HG03575 (cell line): Measurements from ENCODE around the gene USP14.
"Not testable (repeated sequence)": the region's sequence is repeated elsewhere in the genome, so short reads cannot be mapped to it uniquely, and the experiment has no call there.

Experiments used
- ATAC-seq: cut with Tn5 transposase; IDR thresholded peaks from one replicate; pipeline ENCODE4 v1.9.1; 2021; ENCODE audit not compliant: unreplicated experiment, insufficient number of reproducible peaks, low FRiP score; ENCODE audit errors: extremely low read depth

Gene USP14

DNA sequence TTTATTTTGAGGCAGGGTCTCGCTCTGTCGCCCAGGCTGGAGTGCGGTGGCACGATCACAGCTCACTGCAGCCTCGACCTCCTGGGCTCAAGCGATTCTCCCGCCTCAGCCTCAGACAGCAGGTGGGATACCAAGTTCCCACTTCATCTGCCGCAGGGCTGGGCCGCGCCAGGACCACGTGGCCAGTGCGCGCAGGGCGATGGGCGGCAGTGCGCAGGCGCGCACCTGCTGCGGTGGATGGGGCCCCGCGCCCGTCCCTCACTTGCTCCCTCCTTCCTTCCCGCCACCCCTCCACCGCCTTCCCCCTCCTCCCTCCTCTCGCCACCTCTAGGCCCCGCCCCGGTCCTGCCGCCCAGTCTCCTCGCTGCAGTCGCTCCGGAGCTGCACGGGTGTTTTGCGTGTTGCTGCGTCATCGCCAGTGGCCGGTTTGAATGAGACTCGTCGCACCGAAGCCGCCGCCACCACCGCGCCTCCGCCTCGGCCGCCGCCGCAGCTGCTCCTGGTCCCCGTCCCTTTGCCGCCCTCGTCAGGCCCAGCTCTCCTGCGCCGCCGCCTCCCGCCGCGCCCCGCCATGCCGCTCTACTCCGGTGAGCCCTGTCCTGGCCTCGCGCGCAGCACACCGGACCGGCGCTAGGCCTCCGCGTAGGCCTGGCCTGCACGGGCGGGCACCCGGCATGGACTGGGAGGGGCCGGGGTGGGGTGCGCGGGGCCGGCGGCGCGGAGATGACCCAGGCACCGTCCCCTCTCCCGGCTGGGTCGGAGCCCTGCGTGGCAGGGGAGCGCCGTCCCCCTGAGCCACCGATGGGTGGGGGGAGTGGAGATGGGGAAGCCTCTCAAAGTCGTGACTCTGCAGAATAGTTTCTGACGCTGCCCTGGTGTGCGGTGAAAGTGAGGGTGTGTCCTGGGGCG, at the start of gene USP14:
USP14 (plus strand) TSS at position 430 of the 909 bp plus-strand sequence; CDS start at position 572, 142 bp downstream.
- ATAC-seq = peak; percentile 71

GRCh38 chr18:108665-109063, 49.7 kb upstream of the USP14 start:
- ATAC-seq = not testable (repeated sequence)

DNA sequence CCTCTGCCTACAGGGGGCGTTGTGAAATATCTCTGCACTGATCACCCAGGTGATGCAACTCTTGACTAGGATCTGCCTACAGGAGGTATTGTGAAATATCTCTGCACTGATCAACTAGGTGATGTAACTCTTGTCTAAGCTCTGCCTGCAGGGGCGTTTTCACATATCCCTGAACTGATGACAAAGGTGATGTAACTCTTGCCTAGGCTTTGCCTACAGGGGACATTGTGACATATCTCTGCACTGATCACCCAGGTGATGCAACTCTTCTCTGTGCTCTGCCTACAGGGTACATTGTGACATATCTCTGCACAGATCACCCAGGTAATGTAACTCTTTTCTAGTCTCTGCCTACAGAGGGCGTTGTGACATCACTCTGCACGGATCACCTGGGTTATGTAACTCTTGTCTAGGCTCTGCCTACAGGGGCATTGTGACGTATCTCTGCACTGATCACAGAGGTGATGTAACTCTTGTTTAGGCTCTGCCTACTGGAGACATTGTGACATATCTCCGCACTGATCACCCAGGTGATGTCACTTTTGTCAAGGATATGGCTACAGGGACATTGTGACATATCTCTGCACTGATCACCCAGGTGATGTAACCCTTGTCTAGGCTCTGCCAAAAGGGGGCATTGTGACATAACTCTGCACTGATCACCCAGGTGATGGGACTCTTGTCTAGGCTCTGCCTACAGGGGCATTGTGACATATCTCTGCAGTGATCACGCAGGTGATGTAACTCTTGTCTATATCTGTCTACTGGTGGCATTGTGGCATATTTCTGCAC, 49.0 kb upstream of the USP14 start:
- ATAC-seq = not testable (repeated sequence)

DNA sequence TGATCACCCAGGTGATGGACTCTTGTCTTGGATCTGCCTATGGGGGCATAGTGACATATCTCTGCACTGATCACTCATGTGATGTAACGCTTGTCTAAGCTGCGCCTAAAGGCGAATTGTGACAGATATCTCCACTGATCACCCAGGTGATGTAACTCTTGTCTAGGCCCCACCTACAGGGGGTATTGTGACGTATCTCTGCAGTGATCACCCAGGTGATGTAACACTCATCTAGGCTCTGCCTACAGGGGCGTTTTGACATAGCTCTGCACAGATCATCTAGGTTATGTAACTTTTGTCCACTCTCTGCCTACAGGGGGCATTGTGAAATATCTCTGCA, 48.5 kb upstream of the USP14 start:
- ATAC-seq = not testable (repeated sequence)

- ATAC-seq = not testable (repeated sequence)
Observed at GRCh38 chr18:110351-111201, 47.8 kb upstream of the USP14 start.

DNA sequence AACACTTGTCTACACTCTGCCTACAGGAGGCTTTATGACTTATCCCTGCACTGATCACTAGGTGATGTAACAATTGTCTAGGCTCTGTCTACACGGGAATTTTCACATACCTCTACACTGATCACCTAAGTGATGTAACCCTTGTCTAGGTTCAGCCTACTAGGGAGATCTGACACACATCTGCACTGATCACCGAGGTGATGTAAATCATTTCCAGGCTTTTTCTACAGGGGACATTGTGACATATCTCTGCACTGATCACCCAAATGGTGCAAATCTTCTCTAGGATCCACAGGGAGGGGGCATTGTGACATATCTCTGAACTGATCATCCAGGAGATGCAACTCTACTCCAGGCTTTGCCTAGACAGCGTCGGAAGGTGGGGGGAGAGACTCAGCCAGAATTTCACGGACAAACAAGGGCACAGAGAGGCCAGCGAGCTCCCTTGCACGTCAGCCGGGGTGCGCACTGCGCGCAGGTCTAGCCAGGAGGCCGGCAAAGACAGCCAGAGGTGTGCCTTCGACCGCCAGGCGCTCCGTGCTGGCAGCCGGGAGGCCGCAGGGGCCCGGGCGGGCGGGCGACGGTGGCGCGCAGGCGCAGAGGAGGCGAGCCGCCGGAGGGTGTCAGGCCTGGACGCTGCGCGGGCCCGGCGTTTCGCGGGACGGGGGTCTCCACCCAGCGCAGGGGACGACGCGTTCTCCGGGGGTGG, 46.9 kb upstream of the USP14 start:
- ATAC-seq = no peak

DNA sequence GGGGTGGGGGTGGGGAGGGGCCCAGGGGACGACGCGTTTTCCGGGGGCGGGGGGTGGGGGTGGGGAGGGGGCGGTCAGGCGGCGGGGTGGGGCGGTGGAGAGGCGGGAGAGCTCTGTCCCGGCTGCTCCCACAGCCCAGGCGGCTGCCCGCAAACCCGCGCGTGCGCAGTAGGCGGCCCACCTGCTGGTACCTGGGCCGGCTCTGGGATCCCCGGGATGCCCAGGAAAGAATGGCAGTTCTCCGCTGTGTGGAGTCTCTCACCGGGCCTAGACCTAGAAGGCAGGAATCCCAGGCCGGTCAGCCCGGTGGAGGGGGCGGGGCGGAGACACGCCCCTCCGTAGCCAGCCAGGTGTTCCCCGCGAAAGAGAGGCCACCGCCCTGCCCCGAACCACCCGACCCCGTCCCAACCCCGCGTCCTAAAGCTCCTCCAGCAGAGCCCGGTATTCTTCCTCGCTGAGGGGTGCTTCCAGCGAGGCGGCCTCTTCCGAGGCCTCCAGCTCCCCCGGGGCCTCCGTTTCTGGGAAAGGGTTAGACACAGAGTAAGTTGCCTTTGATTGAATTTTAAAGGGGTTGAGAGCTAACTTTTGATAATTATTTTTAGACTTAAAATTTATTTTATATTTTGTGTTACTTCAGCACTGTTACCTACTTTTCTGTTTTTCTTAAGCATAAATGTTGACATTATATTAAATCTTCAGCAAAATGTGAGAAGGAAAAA, 46.2 kb upstream of the USP14 start:
- not testable (repeated sequence) for ATAC-seq

- not testable (repeated sequence) for ATAC-seq
Observed at GRCh38 chr18:120539-121260, 37.7 kb upstream of the USP14 start.

DNA sequence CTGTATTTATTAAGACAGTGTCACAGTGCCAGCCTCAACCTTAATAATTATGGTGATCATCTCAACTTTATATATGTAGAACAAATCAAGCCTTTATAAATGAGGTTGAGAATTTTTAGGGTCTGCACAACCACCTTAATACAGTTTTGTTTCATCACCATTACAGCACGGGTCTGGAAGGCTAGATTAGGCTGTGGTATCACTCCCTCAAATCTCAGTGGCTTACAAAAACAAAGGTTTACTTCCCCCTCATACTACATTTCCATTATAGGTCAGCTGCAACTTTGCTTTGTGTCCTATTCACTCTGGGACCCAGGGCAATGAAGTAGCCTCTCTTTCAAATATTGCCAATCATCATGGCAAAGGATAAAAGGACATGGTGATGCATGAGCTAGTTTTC, 23.3 kb upstream of the USP14 start:
- no peak for ATAC-seq

DNA sequence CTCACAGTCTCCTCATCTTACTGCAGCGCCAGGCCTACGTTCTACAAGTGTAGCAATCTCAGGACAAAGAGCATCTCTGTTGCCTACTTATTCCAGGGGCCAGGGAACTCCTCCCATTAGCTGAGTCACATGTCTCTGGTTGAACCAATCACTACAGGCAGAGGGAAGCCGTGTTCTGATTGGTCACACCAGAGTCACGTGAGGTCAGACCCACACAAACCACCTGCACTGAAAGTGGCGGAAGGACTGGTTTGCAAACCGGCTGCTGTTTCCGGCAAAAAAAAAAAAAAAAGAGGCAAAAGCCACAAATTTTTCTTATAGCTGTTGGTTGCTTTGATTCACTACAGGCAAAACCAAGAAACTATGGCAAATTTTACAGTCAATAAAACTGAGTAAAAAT, 21.9 kb upstream of the USP14 start:
- ATAC-seq = no peak

- ATAC-seq = no peak
Observed at GRCh38 chr18:137327-137726, 21.0 kb upstream of the USP14 start.

DNA sequence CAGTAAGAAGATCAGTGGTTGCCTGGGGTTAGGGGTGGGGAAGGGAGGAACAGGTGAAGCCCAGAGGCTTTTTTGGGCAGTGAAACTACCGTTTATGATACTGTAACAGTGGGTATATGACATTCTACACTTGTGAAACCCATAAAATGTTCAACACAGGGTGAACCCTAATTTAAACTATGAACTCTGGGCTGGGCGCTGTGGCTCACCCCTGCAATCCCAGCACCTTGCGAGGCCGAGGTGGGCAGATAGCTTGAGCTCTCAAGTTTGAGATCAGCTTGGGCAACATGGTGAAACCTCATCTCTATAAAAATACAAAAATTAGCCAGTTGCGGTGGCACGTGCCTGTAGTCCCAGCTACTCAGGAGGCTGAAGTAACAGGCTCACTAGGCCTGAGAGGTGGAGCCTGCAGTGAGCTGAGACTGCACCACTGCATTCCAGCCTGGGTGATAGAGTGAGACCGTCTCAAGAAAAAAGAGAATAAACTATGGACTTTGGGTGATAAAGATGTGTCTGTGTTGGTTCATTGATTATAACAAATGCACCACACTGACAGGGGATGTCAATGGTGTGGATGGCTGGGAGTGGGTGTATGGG, 17.6 kb upstream of the USP14 start:
- no peak for ATAC-seq

GRCh38 chr18:142624-143296, 15.6 kb upstream of the USP14 start:
- not testable (repeated sequence) for ATAC-seq

GRCh38 chr18:148841-149240, 9.5 kb upstream of the USP14 start:
- ATAC-seq = no peak

GRCh38 chr18:154151-154550, 4.2 kb upstream of the USP14 start:
- no peak for ATAC-seq

GRCh38 chr18:155688-156087, 2.7 kb upstream of the USP14 start:
- ATAC-seq = no peak
